HEK293 (cell line): ENCODE results near the gene DPY19L3.

Experiments used
- CTCF ChIA-PET: fragments of 350-600 bp; formaldehyde crosslinking; extraction: SDS; loops from one replicate; lab custom pipeline; 2021; ENCODE audit warnings: antibody characterized with exemption; lab: Yijun Ruan, JAX
- POLR2A ChIA-PET: fragments of 300-600 bp; formaldehyde crosslinking; extraction: SDS; loops from one replicate; lab custom pipeline; 2020; ENCODE audit warnings: antibody characterized with exemption, inconsistent platforms; lab: Yijun Ruan, JAX
- H3K27ac ChIP-seq: fragments of 200-500 bp; sonication (Bioruptor generic); 2 replicates; pipeline ENCODE4 v1.5.1; 2014; ENCODE audit warnings: low read depth, low read length, control low read depth, inconsistent platforms; ENCODE audit errors: extremely low read depth
- H3K36me3 ChIP-seq, 2 experiments: fragments of 200-500 bp in 1 of 2; sonication (Bioruptor generic) in 1 of 2; 1 replicate in 1 of 2; 2 replicates in 1 of 2; pipeline ENCODE4 v1.5.1; 2014 to 2017; ENCODE audit warnings: inconsistent platforms in 2 of 2, low read length in 2 of 2; ENCODE audit not compliant: control insufficient read depth in 2 of 2, insufficient read depth in 1 of 2
- H3K4me1 ChIP-seq: fragments of 200-500 bp; sonication (Bioruptor generic); 2 replicates; pipeline ENCODE4 v1.5.1; 2014; ENCODE audit warnings: mild to moderate bottlenecking, low read length, inconsistent platforms; ENCODE audit not compliant: control insufficient read depth, insufficient read depth
- H3K4me3 ChIP-seq: 2 replicates; pipeline ENCODE4 v1.5.1; 2011; ENCODE audit warnings: low read depth, mild to moderate bottlenecking, control low read depth, low read length, moderate library complexity
- H3K9me3 ChIP-seq: fragments of 200-500 bp; sonication (Bioruptor generic); 2 replicates; pipeline ENCODE4 v1.5.1; 2014; ENCODE audit warnings: low read depth, low read length, inconsistent platforms; ENCODE audit not compliant: control insufficient read depth, insufficient read depth
- EGR2 ChIP-seq: fragments of 450-650 bp; formaldehyde crosslinking; IDR thresholded peaks from 2 replicates; pipeline ENCODE4 v1.5.1; 2016; ENCODE audit warnings: low read depth, missing biosample characterization, missing genetic modification characterization
- HOXC10 ChIP-seq: sonication (generic); formaldehyde crosslinking; IDR thresholded peaks from 2 replicates; pipeline ENCODE4 v1.8.1; 2023; ENCODE audit warnings: mild to moderate bottlenecking, missing genetic modification reagents
- ZEB2 ChIP-seq: fragments of 450-650 bp; formaldehyde crosslinking; IDR thresholded peaks from 2 replicates; pipeline ENCODE4 v1.5.1; 2016; ENCODE audit warnings: missing biosample characterization, missing genetic modification characterization
- ZFP3 ChIP-seq: fragments of 450-650 bp; formaldehyde crosslinking; IDR thresholded peaks from 2 replicates; pipeline ENCODE4 v1.5.1; 2016; ENCODE audit warnings: low read depth, missing biosample characterization, missing genetic modification characterization
- ZNF148 ChIP-seq: fragments of 450-650 bp; formaldehyde crosslinking; IDR thresholded peaks from 2 replicates; pipeline ENCODE4 v1.5.0; 2017; ENCODE audit warnings: missing biosample characterization, missing genetic modification characterization, borderline replicate concordance
- ZNF169 ChIP-seq: fragments of 450-650 bp; formaldehyde crosslinking; IDR thresholded peaks from 2 replicates; pipeline ENCODE4 v1.5.1; 2016; ENCODE audit warnings: missing biosample characterization, missing genetic modification characterization
- ZNF292 ChIP-seq: fragments of 450-650 bp; formaldehyde crosslinking; IDR thresholded peaks from 2 replicates; pipeline ENCODE4 v1.5.1; 2016; ENCODE audit warnings: low read depth, missing biosample characterization, missing genetic modification characterization, borderline replicate concordance
- ZNF521 ChIP-seq: fragments of 450-650 bp; formaldehyde crosslinking; IDR thresholded peaks from 2 replicates; pipeline ENCODE4 v1.5.1; 2017; ENCODE audit warnings: missing biosample characterization, mild to moderate bottlenecking, missing genetic modification characterization
- ZNF600 ChIP-seq: fragments of 450-650 bp; formaldehyde crosslinking; IDR thresholded peaks from 2 replicates; pipeline ENCODE4 v1.5.1; 2016; ENCODE audit warnings: missing biosample characterization, missing genetic modification characterization
- ZNF624 ChIP-seq: fragments of 450-650 bp; formaldehyde crosslinking; IDR thresholded peaks from 2 replicates; pipeline ENCODE4 v1.5.1; 2017; ENCODE audit warnings: missing biosample characterization, missing genetic modification characterization
- ZNF791 ChIP-seq: fragments of 450-650 bp; formaldehyde crosslinking; IDR thresholded peaks from 2 replicates; pipeline ENCODE4 v1.5.1; 2016; ENCODE audit warnings: missing biosample characterization, missing genetic modification characterization
- TF ChIP-seq, protein P1 (sequence below): fragments of 450-650 bp; IDR thresholded peaks from 2 replicates; pipeline ENCODE4 v1.5.1; 2018; ENCODE audit warnings: missing biosample characterization, mild to moderate bottlenecking, missing genetic modification characterization
- TF ChIP-seq, protein P2 (sequence below): fragments of 450-650 bp; formaldehyde crosslinking; IDR thresholded peaks from 2 replicates; pipeline ENCODE4 v1.5.1; 2016; ENCODE audit warnings: missing biosample characterization, missing genetic modification characterization, borderline replicate concordance
- TF ChIP-seq, protein P3 (sequence below): fragments of 450-650 bp; formaldehyde crosslinking; optimal IDR thresholded peaks from 2 replicates; pipeline ENCODE3; 2016; ENCODE audit warnings: missing biosample characterization, mild to moderate bottlenecking, missing genetic modification characterization

The DPY19L3 gene

GRCh38 chr19:32530773-32531172 lies 125.2 kb downstream of the DPY19L3 start:
- Histone ChIP-seq H3K4me3 (no peak overlapping the region), H3K9me3 (peaks cover 19% of the 10 kb centered on the region), H3K27ac (no peak overlapping the region), H3K36me3 (no peaks in the 10 kb centered on the region; a peak in 1 of 3 replicates), H3K4me1 (no peaks in the 10 kb centered on the region)
- no peak for TF ChIP-seq ZNF600 (tag by site-specific recombination)
- TF ChIP-seq ZNF791 (tag by site-specific recombination): no peak
- TF ChIP-seq EGR2 (tag by site-specific recombination): no peak
- TF ChIP-seq, protein P1, sequence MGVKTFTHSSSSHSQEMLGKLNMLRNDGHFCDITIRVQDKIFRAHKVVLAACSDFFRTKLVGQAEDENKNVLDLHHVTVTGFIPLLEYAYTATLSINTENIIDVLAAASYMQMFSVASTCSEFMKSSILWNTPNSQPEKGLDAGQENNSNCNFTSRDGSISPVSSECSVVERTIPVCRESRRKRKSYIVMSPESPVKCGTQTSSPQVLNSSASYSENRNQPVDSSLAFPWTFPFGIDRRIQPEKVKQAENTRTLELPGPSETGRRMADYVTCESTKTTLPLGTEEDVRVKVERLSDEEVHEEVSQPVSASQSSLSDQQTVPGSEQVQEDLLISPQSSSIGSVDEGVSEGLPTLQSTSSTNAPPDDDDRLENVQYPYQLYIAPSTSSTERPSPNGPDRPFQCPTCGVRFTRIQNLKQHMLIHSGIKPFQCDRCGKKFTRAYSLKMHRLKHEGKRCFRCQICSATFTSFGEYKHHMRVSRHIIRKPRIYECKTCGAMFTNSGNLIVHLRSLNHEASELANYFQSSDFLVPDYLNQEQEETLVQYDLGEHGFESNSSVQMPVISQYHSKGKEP (tag by site-specific recombination): no peak
- TF ChIP-seq ZNF148 (tag by site-specific recombination): no peak
- no peak for TF ChIP-seq ZNF521 (tag by site-specific recombination)
- no peak for TF ChIP-seq ZNF169 (tag by site-specific recombination)
- TF ChIP-seq ZNF624 (tag by site-specific recombination): no peak
- TF ChIP-seq, protein P2, sequence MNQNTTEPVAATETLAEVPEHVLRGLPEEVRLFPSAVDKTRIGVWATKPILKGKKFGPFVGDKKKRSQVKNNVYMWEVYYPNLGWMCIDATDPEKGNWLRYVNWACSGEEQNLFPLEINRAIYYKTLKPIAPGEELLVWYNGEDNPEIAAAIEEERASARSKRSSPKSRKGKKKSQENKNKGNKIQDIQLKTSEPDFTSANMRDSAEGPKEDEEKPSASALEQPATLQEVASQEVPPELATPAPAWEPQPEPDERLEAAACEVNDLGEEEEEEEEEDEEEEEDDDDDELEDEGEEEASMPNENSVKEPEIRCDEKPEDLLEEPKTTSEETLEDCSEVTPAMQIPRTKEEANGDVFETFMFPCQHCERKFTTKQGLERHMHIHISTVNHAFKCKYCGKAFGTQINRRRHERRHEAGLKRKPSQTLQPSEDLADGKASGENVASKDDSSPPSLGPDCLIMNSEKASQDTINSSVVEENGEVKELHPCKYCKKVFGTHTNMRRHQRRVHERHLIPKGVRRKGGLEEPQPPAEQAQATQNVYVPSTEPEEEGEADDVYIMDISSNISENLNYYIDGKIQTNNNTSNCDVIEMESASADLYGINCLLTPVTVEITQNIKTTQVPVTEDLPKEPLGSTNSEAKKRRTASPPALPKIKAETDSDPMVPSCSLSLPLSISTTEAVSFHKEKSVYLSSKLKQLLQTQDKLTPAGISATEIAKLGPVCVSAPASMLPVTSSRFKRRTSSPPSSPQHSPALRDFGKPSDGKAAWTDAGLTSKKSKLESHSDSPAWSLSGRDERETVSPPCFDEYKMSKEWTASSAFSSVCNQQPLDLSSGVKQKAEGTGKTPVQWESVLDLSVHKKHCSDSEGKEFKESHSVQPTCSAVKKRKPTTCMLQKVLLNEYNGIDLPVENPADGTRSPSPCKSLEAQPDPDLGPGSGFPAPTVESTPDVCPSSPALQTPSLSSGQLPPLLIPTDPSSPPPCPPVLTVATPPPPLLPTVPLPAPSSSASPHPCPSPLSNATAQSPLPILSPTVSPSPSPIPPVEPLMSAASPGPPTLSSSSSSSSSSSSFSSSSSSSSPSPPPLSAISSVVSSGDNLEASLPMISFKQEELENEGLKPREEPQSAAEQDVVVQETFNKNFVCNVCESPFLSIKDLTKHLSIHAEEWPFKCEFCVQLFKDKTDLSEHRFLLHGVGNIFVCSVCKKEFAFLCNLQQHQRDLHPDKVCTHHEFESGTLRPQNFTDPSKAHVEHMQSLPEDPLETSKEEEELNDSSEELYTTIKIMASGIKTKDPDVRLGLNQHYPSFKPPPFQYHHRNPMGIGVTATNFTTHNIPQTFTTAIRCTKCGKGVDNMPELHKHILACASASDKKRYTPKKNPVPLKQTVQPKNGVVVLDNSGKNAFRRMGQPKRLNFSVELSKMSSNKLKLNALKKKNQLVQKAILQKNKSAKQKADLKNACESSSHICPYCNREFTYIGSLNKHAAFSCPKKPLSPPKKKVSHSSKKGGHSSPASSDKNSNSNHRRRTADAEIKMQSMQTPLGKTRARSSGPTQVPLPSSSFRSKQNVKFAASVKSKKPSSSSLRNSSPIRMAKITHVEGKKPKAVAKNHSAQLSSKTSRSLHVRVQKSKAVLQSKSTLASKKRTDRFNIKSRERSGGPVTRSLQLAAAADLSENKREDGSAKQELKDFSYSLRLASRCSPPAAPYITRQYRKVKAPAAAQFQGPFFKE (tag by site-specific recombination): no peak
- no peak for TF ChIP-seq HOXC10 (CRISPR knock-in tag)
- TF ChIP-seq ZEB2 (tag by site-specific recombination): no peak
- ChIA-PET CTCF (no interaction called here), POLR2A (interaction anchor here (0.6 kb wide), 1 partner anchor 13 kb away, joined by 9 read pairs; no protein-coding TSS in a partner anchor)

DNA sequence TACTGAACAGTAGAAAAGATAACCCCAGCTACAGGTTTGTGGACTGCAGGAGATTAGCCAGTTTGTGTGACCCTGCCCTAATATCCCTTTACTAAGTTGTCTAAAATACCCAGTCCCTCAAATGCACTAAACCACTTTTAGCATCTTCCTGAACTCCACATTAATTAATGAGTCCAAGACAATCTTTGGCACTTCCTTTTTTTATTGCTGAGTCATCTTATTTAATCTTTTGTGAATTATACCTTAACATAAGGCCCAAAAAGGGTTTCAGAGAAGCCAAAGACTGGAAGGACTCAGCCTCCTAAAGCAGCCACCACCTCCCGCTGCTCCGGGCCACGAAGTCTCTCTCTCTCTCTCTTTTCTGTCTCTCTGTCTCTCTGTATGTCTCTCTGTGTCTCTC lies 126.7 kb downstream of the DPY19L3 start:
- Histone ChIP-seq H3K4me3 (no peak overlapping the region), H3K36me3 (no peaks in the 10 kb centered on the region; a peak in 1 of 3 replicates), H3K27ac (no peak overlapping the region), H3K4me1 (no peaks in the 10 kb centered on the region), H3K9me3 (peaks cover 19% of the 10 kb centered on the region)
- no peak for TF ChIP-seq ZNF292
- TF ChIP-seq, protein P3, sequence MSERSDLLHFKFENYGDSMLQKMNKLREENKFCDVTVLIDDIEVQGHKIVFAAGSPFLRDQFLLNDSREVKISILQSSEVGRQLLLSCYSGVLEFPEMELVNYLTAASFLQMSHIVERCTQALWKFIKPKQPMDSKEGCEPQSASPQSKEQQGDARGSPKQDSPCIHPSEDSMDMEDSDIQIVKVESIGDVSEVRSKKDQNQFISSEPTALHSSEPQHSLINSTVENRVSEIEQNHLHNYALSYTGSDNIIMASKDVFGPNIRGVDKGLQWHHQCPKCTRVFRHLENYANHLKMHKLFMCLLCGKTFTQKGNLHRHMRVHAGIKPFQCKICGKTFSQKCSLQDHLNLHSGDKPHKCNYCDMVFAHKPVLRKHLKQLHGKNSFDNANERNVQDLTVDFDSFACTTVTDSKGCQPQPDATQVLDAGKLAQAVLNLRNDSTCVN (tag by site-specific recombination): no peak
- no peak for TF ChIP-seq ZFP3 (tag by site-specific recombination)
- TF ChIP-seq, protein P2 (tag by site-specific recombination): no peak
- POLR2A ChIA-PET: no interaction called here
- CTCF ChIA-PET: no interaction called here
